Activated CD8-positive, alpha-beta memory T cell treated with anti-CD3 and anti-CD28 coated beads for 24 hours (primary cell): Measurements from ENCODE around the gene PKIG.

ENCODE experiments used
- DNase-seq: peaks from one replicate; pipeline ENCODE4 v3.0.0-alpha.2; 2020

Gene PKIG

GRCh38 chr20:44621325-44621724, 38.9 kb downstream of the PKIG start:
- no peak for DNase-seq

GRCh38 chr20:44621939-44622338, 39.6 kb downstream of the PKIG start:
- no peak for DNase-seq

- DNase-seq: no peak
Observed at GRCh38 chr20:44622501-44623270, 40.3 kb downstream of the PKIG start.

DNA sequence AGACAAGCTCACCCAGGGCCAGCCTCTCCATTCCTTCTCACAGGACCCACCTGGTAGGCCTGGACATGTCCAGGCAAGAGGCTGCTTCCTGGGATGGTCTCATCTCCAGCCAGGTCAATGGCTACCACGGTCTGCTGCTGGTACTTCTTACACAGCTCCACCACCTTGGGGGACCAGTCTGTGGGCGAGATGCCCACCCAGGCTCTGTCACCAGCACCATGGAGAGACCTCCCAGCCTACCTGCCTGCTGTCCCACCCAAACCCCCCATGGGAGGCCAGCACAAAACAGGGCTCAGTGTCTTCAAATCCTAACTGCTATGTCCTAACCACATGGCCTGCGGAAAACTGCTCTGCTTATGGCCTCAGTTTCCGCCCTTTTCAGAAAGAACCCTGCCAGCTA, 41.8 kb downstream of the PKIG start:
- no peak for DNase-seq

GRCh38 chr20:44624743-44625271, 42.4 kb downstream of the PKIG start:
- DNase-seq: no peak

DNA sequence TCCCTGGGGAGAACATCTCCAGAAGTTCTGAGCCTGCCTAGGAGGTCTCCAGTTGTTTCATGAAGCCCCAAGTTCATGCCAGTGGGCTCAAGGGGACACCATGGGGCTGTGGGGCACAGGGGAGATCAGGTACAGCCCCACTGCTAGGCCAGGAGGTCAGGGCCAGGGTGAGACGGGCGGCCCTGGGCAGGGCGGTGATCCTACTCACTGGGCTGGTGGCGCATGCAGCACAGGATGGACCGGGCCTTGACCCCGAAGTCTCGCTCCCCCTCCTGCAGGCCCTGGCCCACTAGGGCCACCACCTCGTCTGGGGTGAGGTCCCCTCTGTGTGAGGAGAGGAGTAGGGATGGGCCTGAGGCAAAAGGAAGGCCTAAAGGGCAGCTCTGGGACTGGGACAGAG, 43.0 kb downstream of the PKIG start:
- DNase-seq: no peak

DNA sequence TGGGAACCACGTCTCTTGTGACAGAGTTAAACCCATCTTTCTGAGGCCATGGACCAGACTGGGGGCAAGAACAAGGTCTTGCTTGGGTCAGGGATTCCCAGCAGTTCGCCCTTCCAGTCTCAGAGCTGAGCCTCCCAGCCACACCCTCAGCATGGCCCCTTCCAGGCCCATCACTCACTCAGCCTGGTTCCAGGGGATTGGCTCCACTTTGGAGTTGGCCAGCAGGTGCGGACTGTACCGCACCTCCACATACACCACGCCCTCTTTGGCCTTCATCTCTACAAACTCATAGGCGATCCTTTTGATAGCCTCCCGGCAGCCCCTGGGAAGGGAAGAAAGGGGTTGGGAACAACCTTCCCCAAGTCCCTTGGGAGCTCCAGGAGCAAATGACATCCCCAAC, 43.9 kb downstream of the PKIG start:
- no peak for DNase-seq

DNA sequence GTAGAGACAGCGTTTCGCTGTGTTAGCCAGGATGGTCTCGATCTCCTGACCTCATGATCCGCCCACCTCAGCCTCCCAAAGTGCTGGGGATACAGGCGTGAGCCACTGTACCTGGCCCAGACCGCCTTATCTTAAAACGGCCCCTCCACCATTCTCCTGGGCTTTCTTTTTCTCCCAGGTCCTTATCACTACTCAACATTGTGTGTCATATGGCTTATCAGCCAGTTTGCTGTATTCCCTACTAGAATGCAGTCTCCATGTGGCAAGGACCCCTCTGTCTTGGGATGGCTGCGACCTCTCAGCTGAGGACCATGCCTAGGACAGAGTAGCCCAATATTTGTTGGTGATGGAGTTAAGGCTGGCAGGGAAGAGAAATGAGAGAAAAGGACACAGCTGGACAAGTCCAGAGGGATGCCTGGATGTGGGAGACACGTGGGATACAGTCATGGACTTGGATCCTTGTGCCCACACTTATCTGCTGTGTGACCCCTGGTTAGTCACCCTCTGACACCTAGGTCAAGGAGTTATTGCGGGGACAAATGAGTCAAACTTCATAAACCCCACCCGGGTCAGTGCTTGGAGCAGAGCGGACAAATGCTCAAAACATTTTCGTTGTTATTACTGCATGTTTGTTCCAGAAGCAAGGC, 45.1 kb downstream of the PKIG start:
- no peak for DNase-seq

DNA sequence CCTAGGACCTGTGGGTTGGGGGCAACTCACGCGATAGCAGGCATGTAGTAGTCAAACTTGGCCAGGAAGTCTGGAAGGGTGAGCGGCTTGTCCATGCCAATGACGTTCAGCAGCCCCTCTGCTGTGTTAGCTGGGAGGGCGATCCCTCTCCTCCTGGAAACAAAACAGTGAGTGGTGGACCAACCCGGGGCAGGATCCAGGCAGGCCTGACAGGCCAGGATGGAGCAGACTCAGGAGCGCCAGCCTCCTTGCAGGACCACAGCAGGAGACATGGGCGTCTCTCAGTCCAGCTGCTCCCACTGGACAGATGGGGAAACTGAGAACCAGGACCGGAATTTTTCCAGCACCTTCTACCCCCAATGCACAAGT, 46.6 kb downstream of the PKIG start:
- DNase-seq: no peak

DNA sequence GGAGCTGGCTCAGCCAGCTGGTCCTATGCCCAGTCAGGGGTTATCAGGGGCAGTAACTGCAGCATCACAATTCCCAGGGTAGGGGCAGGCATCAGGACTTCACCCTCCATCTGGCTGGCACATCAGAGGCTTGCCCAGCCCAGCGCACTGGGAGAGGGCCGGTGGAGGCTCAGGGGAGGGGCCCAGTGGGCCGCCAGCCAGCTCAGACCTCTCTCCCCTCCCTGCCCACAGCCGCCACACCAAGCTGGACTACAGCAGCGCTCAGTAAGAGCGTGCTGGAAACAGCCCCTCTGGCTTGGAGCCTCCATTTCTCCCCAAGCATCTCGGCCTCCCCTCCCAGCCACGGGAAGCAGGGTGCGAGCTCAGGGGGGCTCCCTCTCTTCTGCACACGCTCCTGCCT, 47.2 kb downstream of the PKIG start:
- DNase-seq: no peak

GRCh38 chr20:44630297-44630696, 47.9 kb downstream of the PKIG start:
- DNase-seq: no peak

- no peak for DNase-seq
Observed at GRCh38 chr20:44632103-44632752, 49.8 kb downstream of the PKIG start.

DNA sequence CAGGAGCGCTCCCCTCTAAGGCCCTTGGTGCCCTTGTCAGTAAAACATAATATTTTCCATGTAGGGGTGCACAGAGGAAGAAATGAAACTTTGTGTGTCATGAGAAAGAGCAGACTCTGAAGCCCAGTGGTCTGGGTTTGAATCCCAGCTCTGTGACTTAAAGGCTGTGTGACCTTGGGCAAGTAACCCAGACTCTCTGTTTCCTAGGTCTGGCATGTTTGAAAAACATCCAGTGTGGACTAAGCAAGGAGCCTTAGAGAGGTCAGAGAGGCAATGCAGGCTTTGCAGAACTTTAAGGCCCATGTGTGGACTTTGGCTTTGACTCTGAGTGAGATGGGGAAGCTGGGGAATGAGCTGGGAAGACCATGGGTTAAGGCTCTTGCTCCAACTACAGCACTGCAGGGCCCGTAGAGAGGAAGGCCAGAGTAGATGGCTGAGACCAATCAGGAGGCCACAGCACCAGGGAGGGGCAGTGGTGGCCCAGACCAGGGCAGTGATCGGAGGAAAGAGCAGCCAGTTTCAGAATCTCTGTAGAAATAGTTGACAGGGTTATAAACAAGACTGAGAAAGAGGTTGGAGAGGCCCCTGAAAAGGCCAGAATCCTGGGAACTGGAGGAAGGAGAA, 50.9 kb downstream of the PKIG start:
- DNase-seq: no peak

DNA sequence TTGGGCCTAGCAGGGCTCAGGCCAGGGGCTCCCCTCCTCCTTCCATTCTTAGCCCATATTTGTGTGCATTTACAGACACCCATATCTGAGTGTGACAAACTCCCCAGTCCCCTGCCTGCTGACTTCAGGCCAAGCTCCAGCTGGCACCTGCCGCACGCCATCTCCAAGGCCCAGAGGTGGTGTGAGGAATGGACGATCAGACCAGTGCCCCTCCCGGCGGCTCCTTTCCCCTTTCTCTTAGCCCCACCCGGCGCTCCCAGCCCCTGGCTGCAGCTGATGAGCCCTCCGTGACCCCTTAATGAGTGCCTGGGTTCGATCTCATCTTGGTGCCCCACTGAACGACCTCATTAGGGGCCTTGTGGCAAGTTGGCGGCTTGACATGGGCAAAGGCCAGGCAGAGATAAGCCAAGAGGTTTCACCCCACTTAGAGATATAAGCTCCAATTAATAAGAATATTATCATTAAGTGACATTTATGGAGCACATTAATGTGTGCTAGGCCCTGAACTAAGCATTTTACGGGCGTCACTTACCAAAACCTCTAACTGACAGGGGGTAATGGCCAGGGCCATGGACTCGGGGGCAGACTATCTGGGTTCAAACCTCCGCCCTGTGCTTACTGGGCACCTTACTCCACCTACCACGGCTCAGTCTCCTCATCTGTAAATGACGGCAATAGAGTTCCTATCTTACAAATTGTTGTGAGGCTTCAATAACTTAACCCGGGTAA, 51.7 kb downstream of the PKIG start:
- no peak for DNase-seq

GRCh38 chr20:44635877-44636276, 53.5 kb downstream of the PKIG start:
- no peak for DNase-seq

- no peak for DNase-seq
Observed at GRCh38 chr20:44637042-44637441, 54.7 kb downstream of the PKIG start.

GRCh38 chr20:44637522-44638372, 55.4 kb downstream of the PKIG start:
- DNase-seq: no peak

GRCh38 chr20:44640522-44640921, 58.1 kb downstream of the PKIG start:
- no peak for DNase-seq

DNA sequence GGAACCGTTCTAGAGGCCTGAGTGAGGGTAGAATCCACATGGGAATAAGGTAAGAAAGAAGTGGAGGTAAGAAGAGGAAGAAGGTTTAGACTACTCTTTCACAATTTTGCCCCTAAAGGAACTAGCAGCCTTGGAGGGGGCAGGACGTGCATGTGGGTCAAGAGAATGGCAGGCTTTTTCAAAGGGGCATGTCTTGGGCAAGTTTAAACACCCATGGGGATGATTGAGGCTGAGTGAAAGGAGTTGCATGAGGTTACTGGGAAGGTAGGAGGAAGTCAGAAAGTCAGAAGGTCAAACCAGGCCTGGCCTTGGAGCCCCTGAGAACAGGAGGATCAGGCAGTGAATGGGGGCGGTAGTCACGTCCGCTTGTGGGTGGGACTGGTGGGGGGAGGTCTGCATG, 58.9 kb downstream of the PKIG start:
- DNase-seq: no peak

- peak; percentile 67 for DNase-seq
Observed at GRCh38 chr20:44642203-44643153, 60.1 kb downstream of the PKIG start.

GRCh38 chr20:44643154-44643519, 60.8 kb downstream of the PKIG start:
- DNase-seq: no peak
